Upper lobe of left lung (tissue), 4 donors: ENCODE measurements around the gene NAT8L.

Experiments used
- CTCF ChIP-seq, 6 experiments: fragments of 450-650 bp in 4 of 6; fragments of 200-600 bp in 2 of 6; sonication (generic) in 2 of 6; IDR thresholded peaks; one replicate each; pipeline ENCODE4 v1.5.1; 2016 to 2019; ENCODE audit warnings: antibody characterized with exemption in 6 of 6
- POLR2AphosphoS5 ChIP-seq, 2 donors: sonication (generic); formaldehyde crosslinking; IDR thresholded peaks; one replicate each; pipeline ENCODE4 v1.5.1; 2017; ENCODE audit warnings: antibody characterized with exemption in 2 of 2

- no peak for TF ChIP-seq CTCF (IDR thresholded peaks at IDR 0.05)
- TF ChIP-seq POLR2AphosphoS5 (IDR thresholded peaks at IDR 0.05) = no peak
These were observed 4.6 kb downstream of the NAT8L start for GRCh38 chr4:2063557-2064275.
